Endothelial cell of umbilical vein (primary cell): Measurements from ENCODE around the gene KRT33B. TPM values are rescaled to one million over a fixed set of nuclear protein-coding genes. Genes with fewer than 3 reads are reported as not detected.

ENCODE experiments used
- BruUV-seq: library from RNA; stranded (reverse); fragments of 400-500 nt; replicated peaks from 2 replicates; lab custom pipeline; 2021; lab: Mats Ljungman, UMichigan
- CTCF ChIA-PET: fragments of 300-600, 350-600 bp; sonication (Branson Sonifier 250); formaldehyde crosslinking; loops from one replicate; lab custom pipeline; 2021; ENCODE audit warnings: antibody characterized with exemption, inconsistent platforms; lab: Charles Lee
- POLR2A ChIA-PET: fragments of 300-600, 350-600 bp; sonication (Branson Sonifier 250); formaldehyde crosslinking; loops from one replicate; lab custom pipeline; 2021; ENCODE audit warnings: antibody characterized with exemption, inconsistent platforms; lab: Charles Lee
- DNase-seq: peaks from one replicate; pipeline ENCODE4 v3.0.0-alpha.2; 2011; ENCODE audit warnings: low read depth, low spot score
- FAIRE-seq: peaks from 2 replicates; lab custom pipeline; 2011; peaks lifted over from hg19 to GRCh38; lab: Jason Lieb, UNC
- H2AFZ ChIP-seq: 2 replicates; pipeline ENCODE4 v1.6.0; 2012; ENCODE audit warnings: low read depth, low read length, control low read depth, inconsistent platforms
- H3K27ac ChIP-seq: 2 replicates; pipeline ENCODE4 v1.5.1; 2011; ENCODE audit warnings: low read depth, mild to moderate bottlenecking, control low read depth, low read length, moderate library complexity; ENCODE audit not compliant: insufficient read depth
- H3K27me3 ChIP-seq, 2 experiments: 2 replicates each; pipeline versions ENCODE4 v1.6.0 to v1.6.1; 2011; ENCODE audit warnings: low read length in 2 of 2, mixed read lengths in 1 of 2; ENCODE audit not compliant: control insufficient read depth in 2 of 2, insufficient read depth in 2 of 2
- H3K36me3 ChIP-seq, 2 experiments: 2 replicates in 1 of 2; 3 replicates in 1 of 2; pipeline ENCODE4 v1.5.1; 2011; ENCODE audit warnings: low read length in 2 of 2, mild to moderate bottlenecking in 1 of 2, moderate library complexity in 1 of 2; ENCODE audit not compliant: control insufficient read depth in 2 of 2, insufficient read depth in 2 of 2; ENCODE audit errors: extremely low read depth in 1 of 2
- H3K4me1 ChIP-seq: 3 replicates; pipeline ENCODE4 v1.5.1; 2011; ENCODE audit warnings: mild to moderate bottlenecking, low read length; ENCODE audit not compliant: control insufficient read depth, insufficient read depth; ENCODE audit errors: extremely low read depth
- H3K4me2 ChIP-seq: 2 replicates; pipeline ENCODE4 v1.6.1; 2011; ENCODE audit warnings: low read length, control low read depth, mixed read lengths; ENCODE audit not compliant: insufficient read depth
- H3K4me3 ChIP-seq, 3 experiments: fragments of 200-600 bp in 1 of 3; sonication (generic), shearing (Covaris generic) in 1 of 3; replicated peaks in 1 of 3; 2 replicates each; pipeline ENCODE4 v1.5.1; 2011 to 2016; ENCODE audit warnings: control low read depth in 3 of 3, low read length in 3 of 3, mild to moderate bottlenecking in 2 of 3, inconsistent platforms in 1 of 3, low read depth in 1 of 3, moderate library complexity in 1 of 3; ENCODE audit not compliant: insufficient read depth in 1 of 3
- H3K79me2 ChIP-seq: 2 replicates; pipeline ENCODE4 v1.6.0; 2012; ENCODE audit warnings: low read length, inconsistent platforms; ENCODE audit not compliant: control insufficient read depth, insufficient read depth
- H3K9ac ChIP-seq: replicated peaks from 2 replicates; pipeline ENCODE3; 2011; ENCODE audit warnings: low read length, control low read depth; ENCODE audit not compliant: insufficient read depth; ENCODE audit errors: extremely low read depth
- H3K9me1 ChIP-seq: replicated peaks from 3 replicates; pipeline ENCODE4 v1.6.0; 2011; ENCODE audit warnings: mild to moderate bottlenecking, low read length; ENCODE audit not compliant: control insufficient read depth, insufficient read depth; ENCODE audit errors: extremely low read depth
- H3K9me3 ChIP-seq: replicated peaks from 2 replicates; pipeline ENCODE4 v1.5.1; 2012; ENCODE audit warnings: low read length, inconsistent platforms; ENCODE audit not compliant: control insufficient read depth, insufficient read depth
- H4K20me1 ChIP-seq: replicated peaks from 2 replicates; pipeline ENCODE3; 2011; ENCODE audit warnings: mild to moderate bottlenecking, low read length; ENCODE audit not compliant: control insufficient read depth, insufficient read depth; ENCODE audit errors: extremely low read depth
- FOS ChIP-seq: IDR thresholded peaks from 2 replicates; pipeline ENCODE4 v1.6.1; 2011; ENCODE audit warnings: mild to moderate bottlenecking, low read length, moderate library complexity, borderline replicate concordance; ENCODE audit not compliant: insufficient read depth
- JUN ChIP-seq: IDR thresholded peaks from 2 replicates; pipeline ENCODE4 v1.6.1; 2011; ENCODE audit warnings: borderline replicate concordance, low read depth; ENCODE audit not compliant: insufficient read length, insufficient read depth
- MYC ChIP-seq: IDR thresholded peaks from one replicate; pipeline ENCODE4 v1.6.1; 2011; ENCODE audit warnings: mild to moderate bottlenecking, low read depth, low read length
- dilution Hi-C: fragments of 300-500 bp; cut with MboI; formaldehyde crosslinking; loops from one replicate; pipeline ENCODE4 v1.15.0; 2019; ENCODE audit warnings: low sequenced_read_pairs; ENCODE audit not compliant: extremely low pct_ligation_motif_present
- intact Hi-C: fragments of 100-400 bp; cut with micrococcal nuclease; formaldehyde crosslinking; loops from one replicate; pipeline ENCODE4 v1.10.0; 2022
- polyA plus RNA-seq, 4 experiments: library from polyadenylated mRNA; depleted of rRNA in 3 of 4; stranded (reverse) in 3 of 4; unstranded in 1 of 4; fragments of >200 nt; gene quantifications; 2 replicates each; pipeline versions ENCODE4 v1.2.1 to v1.2.3, GENCODE V29; 2011 to 2012; ENCODE audit warnings: missing spikeins in 1 of 4
- total RNA-seq: library from RNA; stranded (reverse); gene quantifications from 2 replicates; pipeline ENCODE4 v1.2.3, GENCODE V29; 2021

The KRT33B gene
- total and polyA plus RNA-seq, 2 donors (not counting 3 experiments of a cell fraction or from before 2014, with no cell fraction given) = not detected

GRCh38 chr17:41393294-41393693 lies 23.7 kb upstream of the KRT33B start:
- BruUV-seq = no TSS peak
- H3K4me2 ChIP-seq = no peak overlapping the region
- no peaks in the 10 kb centered on the region for H3K36me3 ChIP-seq
- DNase-seq = no peak
- H3K27ac ChIP-seq = no peak overlapping the region
- no peak overlapping the region for H2AFZ ChIP-seq
- intact Hi-C loops = no loop called here
- no peaks in the 10 kb centered on the region for H3K4me1 ChIP-seq
- H3K79me2 ChIP-seq = no peaks in the 10 kb centered on the region
- H3K27me3 ChIP-seq = peaks cover 8 to 20% of the 10 kb centered on the region in 2 experiments
- TF ChIP-seq FOS (no peak), MYC (no peak), JUN (no peak)
- FAIRE-seq = no peak
- H3K9me1 ChIP-seq = no peaks in the 10 kb centered on the region
- dilution Hi-C loops = no loop called here
- POLR2A ChIA-PET = no interaction called here
- H3K9ac ChIP-seq = no peak overlapping the region
- CTCF ChIA-PET = no interaction called here
- no peaks in the 10 kb centered on the region for H4K20me1 ChIP-seq
- no peaks in the 10 kb centered on the region for H3K9me3 ChIP-seq
- no peak overlapping the region for H3K4me3 ChIP-seq

GRCh38 chr17:41392278-41392677 lies 22.7 kb upstream of the KRT33B start:
- Histone ChIP-seq H3K4me2 (no peak overlapping the region), H3K4me1 (no peaks in the 10 kb centered on the region), H3K4me3 (no peak overlapping the region), H3K36me3 (no peaks in the 10 kb centered on the region), H3K9ac (no peak overlapping the region), H4K20me1 (no peaks in the 10 kb centered on the region), H2AFZ (no peak overlapping the region), H3K27ac (no peak overlapping the region), H3K79me2 (no peaks in the 10 kb centered on the region), H3K27me3 (peaks cover 8 to 19% of the 10 kb centered on the region in 2 experiments), H3K9me1 (no peaks in the 10 kb centered on the region), H3K9me3 (no peaks in the 10 kb centered on the region)
- intact Hi-C loops (no loop called here), dilution Hi-C loops (no loop called here)
- FAIRE-seq = no peak
- ChIA-PET POLR2A (no interaction called here), CTCF (no interaction called here)
- BruUV-seq = no TSS peak
- no peak for TF ChIP-seq JUN
- peak; percentile 51 for TF ChIP-seq FOS
- DNase-seq = no peak
